ENCODE results near the gene EXT2.

Gene EXT2

DNA sequence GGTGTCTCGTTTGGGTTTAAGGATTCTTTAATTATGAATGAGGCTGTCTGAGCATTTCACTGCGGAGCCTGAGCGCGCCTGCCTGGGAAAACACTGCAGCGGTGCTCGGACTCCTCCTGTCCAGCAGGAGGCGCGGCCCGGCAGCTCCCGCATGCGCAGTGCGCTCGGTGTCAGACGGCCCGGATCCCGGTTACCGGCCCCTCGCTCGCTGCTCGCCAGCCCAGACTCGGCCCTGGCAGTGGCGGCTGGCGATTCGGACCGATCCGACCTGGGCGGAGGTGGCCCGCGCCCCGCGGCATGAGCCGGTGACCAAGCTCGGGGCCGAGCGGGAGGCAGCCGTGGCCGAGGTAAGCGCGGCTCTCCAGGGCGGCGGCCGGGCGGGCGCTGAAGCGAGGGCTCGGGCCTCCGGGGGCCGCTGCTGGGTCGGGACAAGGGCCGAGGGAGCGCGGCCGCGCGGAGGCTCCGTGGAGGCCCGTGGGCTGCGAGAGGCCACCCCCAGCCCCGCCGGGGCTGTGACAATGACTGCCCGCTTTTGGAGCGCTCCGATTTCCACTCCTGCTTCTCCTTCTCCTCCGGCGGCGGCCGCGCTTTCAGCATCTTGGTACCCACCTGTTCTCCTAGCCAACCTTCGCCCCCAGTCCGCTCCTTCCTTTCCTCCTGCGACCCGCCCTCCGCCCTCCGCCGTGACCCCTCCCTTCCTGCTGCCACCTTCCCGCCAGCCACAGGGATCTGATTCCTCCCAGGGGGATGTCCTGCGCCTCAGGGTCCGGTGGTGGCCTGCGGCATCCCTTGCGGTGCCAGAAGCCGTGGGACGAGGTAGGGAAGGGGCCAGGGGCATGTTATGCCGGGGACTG is at the start of gene EXT2:
Gene EXT2 (plus strand): TSS at position 173 of the 854 bp plus-strand sequence. CDS start 12,035 bp downstream, outside the sequence.
- DNase-seq: peak; percentile 85

DNA sequence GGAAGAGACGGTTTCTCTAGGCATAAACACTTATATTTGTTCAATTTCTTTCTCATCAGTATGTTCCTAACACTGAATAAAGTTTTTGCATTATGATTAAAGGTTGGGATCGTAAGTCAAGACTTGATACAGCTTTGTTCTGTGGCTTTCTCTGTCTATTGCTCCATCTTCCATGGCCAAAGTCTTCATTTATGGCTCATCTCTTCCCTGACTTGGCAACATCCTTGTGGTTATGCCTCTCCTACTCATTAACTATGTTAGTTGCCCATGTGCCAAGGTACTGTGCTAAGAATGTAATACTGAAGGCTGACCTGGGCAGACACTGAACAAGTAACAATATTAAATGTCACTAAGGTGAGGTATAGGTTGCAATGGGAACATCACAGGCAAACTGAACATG is 49.3 kb upstream of the EXT2 start:
- no peak for DNase-seq

DNA sequence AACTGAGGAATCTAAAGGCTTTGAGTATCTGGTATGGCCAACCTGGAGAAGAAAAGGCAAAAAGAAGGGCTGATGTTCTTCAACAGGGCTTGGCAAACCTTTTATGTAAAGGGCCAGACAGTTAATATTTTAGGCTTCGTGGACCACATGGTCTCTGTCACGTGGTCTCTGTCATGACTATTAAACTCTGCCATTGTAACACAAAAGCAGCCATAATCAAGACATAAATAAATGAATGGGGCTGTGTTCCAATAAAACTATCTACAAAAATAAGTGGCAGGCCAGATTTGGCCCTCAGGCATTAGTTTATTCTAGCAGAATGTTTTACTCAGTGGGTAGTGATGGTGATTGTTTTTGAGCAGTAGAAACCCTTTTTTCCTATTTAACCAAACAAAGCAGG is 48.2 kb upstream of the EXT2 start:
- no peak for DNase-seq

DNA sequence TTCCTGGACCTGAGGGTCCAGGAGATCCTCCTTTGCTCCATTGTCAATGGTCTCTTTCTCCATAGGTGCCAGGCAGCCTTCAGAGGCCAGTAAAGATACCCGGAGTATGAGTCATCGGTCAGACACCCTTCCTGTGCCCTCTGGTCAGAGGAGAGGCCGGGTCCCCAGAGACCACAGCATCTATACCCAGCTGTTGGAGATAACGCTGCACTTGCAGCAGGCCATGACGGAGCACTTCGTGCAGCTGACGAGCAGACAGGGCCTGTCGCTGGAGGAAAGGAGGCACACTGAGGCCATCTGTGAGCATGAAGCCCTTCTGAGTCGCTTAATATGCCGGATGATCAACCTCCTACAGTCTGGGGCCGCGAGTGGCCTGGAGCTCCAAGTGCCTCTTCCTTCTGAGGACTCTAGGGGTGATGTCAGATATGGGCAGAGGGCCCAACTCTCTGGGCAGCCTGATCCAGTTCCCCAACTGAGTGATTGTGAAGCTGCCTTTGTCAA is 47.5 kb upstream of the EXT2 start, which contains the start of gene ACCSL:
Gene ACCSL (plus strand): TSS at position 51 of the 501 bp plus-strand sequence. CDS start 56 bp downstream, at position 107.
- DNase-seq: no peak

DNA sequence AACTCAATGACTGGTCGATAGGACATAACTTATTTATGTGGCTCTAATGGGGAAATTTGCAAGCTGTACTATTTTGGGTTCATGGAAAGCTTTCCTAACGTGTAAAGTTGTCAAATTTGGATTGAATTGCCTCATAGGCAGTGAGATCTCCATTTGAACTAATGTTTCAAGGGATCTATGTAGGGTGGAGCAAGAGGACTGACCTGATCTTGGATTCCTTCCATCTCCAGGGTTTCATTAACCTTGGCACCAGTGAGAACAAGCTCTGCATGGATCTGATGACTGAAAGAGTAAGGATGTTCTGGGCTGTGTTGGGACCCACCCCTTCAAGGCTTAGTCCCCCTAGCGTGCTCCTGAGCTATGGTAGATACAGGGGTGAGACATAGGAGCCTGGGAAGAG is 45.6 kb upstream of the EXT2 start:
- no peak for DNase-seq

DNA sequence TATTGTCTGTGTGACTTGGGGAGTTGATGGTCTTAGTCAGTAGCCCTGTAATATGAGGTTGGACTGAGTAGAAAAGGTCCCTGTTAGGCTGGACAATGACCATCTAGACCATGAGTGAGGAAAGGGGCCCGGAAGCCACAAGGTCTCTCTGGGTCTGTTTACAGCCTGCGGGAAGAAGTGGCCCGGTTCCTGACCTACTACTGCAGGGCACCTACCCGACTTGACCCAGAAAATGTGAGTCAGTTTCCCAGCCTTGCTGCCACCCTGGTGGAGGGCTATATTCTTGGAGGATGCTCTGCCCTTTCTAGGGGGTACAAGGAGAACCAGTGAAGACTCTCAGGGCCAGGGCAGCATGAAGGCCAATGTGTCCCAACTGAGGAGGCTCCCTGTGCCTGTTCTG is 44.3 kb upstream of the EXT2 start:
- no peak for DNase-seq

DNA sequence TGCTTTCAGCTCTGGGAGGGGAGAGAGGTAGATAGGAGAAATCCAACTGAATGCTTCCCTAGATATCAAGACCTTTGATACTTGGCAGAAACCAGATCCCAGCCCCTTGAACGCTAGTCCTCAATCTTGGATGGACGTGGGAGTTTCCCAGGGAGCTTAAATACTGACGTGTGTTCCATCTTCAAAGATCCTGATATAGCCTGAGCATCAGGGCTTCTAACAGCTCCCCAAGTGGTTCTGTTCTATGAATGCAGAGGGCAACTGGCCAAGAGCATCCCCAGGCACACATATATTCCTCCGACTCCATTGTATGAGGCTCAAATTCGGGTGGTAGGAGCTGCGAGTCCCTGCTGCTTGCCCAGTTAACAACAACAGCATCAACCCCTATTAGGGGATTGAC is 38.1 kb upstream of the EXT2 start:
- no peak for DNase-seq

DNA sequence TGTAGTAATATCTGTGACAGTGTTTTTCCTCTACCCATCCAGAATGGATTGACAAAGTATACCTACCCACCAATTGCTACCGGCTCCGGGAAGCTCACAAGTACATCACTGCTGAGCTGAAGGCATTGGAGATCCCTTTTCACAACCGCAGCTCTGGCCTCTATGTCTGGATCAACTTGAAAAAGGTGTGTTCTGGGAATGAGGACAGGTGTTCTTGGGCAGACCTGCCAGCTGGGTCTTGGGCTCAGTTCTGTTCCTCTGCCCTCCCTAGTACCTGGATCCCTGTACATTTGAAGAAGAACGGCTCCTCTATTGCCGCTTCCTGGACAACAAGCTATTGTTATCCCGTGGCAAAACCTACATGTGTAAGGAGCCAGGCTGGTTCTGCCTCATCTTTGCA is 37.2 kb upstream of the EXT2 start:
- no peak for DNase-seq

DNA sequence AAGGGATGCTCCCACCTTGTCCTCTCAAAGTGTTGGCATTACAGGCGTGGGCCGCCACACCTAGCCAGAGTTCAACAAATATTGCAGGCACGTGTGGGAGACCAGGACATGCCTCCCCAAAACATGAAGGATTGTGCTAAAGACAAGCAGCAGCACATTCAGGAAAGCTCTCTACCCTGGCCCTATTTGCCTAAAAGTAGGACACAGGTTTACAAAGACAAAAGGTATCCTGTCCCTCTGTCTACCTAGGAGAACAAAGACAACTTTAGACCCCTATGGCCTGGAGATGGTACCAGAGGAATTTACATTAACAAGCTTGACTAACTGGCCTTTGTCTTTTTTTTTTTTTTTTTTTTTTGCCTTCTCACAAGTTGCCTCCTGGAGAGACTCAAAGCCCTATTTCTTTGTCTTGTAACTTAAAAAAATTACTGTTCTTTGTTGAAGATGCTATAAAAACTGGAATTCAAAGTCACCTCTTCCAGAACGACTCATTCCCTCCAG is 30.3 kb upstream of the EXT2 start:
- no peak for DNase-seq

DNA sequence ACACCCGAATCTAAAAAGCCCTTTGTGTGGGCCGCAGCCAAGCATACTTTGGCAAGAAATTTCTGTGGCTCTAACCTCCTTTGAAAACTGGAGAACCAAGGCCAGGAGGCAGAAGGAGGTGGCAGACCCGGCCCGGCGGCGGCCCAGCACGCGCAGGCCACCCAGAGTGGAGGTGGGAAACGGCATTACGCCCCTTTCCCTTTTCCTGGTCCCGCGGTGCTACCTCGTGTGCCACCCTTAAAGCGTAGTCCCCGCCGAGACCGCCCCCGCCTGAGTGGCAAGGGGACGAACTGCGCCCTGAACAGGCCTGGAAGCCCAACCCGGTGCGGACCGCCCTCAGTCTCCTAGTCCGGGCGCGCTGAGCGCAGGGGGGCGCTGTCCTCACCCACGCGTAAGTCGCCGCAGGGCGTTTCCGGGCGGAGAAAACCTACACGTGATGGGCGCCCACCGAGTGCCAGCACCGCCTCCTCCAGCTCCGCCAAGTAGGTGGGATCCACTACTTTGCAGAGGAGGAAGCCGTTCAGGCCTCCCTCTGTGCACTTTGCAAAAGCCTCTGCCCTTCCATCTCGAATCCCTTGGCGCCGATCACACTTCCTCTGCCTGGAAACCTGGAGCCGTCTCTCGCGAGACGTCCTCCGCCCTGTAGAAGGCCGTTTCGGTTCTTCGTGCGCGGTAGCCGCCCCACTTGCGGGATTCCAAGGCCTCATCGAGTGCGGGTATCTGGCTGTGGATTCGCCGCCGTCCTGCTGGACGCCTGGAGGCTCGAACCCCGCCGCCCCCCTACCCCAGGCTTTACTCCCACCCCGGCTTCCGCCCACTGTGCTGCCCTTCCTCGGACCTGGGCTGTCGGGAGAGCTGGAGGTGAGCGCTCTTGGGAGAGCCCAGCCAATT is 29.4 kb upstream of the EXT2 start, which contains the start of gene ACCS:
Gene ACCS (plus strand): TSS at position 430 of the 891 bp plus-strand sequence. CDS start 1,358 bp downstream, outside the sequence.
- DNase-seq: peak; percentile 89

DNA sequence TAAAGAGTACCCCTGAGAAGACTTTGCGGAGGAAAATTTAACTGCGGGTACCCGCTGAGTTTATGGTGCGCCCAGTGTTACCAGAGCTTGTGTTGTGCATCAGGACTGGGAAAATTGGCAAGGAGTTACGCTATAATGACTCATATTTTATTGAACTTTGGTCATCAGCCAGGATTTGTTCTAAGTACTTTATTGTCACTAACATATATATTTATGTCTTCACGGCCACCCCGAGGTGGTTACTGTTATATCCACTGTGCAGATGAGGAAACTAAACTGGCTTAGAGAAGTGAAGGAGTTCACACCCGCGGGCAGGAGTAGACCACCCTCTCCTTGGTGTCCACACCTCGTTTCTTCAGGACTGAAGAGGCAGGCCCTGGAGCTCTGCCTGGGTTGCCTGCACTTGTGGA is 28.7 kb upstream of the EXT2 start:
- no peak for DNase-seq

DNA sequence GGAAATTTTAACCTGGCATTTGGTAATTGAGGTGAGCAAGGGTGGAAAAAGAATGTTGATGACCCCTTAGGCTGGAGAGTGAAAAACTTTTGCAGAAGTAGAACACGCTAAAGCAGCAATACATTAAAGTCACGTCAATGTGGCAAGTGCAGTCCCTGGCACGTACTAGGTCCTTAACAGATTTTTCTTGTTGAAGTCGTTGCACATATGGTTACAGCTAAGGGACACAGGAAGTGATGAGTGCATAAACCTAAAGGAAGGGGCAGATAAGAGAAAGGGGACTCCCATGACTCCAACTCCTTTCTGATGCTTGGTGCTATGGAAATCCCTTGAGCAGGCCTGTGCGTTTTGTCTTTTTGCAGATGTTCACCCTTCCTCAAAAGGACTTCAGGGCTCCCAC is 28.2 kb upstream of the EXT2 start:
- DNase-seq: no peak

DNA sequence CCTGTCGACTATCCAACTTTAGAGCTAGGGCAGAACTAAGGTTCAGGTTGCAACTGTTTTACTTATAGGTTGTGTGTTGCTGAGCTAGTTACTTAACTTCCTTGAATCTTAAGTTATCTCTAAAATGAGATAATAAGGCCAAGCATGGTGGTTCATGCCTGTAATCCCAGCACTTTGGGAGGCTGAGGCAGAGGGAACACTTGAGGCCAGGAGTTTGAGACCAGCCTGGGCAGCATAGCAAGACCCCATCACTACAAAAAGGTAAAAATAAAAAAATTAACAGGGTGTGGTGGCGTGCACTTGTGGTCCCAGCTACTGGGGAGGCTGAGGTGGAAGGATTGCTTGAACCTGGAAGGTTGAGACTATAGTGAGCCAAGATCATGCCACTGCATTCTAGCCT is 27.3 kb upstream of the EXT2 start:
- no peak for DNase-seq

DNA sequence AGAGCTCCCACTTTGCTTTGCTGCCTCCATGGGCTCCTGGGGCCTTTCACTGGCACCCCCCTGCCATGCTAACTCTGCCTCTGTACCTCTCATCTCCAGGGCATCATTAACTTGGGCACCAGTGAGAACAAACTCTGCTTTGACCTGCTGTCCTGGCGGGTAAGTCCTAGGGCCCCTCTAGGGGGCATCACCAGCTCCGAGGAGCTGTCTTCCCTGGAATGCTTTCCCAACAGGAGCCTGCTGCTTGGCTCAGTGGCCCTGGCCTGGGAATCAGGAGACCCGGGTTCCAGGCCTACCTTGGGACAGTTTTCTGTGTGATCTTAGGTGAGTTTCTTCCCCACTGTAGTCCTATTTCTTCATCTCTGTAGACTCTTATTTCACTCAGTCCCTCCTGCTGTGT is 24.3 kb upstream of the EXT2 start:
- no peak for DNase-seq

DNA sequence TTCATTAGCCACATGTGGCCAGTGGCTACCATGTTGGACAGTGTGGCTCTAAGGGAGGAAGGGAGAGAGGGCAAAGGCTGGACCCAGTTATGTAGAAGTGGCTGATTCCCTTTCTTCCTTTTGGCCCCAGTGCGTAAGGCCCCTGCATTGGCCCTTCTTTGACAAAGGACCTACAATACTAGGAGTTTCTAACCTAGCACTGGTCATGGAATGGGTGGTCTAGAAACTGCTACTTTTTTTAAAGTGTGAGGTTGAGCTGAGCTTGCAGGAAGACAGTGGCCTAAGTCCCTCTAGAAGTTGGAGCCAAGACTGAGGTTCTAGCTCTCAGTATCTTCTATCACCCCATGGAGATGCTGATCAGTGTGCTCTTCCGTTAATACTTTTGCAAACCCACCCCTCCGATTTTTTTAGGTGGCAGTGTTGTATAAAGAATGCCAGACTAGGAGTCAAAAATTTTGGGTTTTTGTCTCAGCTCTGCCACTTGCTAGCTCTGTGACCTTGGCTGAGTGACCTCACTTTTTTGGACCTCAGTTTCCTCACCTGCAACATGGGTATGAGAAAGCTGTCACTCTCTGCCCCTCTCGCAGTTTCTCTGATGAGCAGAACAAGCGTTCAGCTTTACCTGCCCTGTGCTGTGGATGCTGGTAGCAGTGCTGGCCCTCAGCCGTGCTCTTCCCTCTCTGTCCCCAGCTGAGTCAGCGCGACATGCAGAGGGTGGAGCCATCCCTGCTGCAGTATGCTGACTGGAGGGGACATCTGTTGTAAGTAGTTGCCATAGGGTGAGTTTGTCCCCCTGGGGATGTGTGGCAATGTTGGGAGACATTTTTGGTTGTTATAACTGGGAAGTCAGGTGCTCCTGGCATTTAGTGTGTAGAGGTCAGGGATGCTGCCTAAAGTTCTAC is 22.5 kb upstream of the EXT2 start:
- no peak for DNase-seq

DNA sequence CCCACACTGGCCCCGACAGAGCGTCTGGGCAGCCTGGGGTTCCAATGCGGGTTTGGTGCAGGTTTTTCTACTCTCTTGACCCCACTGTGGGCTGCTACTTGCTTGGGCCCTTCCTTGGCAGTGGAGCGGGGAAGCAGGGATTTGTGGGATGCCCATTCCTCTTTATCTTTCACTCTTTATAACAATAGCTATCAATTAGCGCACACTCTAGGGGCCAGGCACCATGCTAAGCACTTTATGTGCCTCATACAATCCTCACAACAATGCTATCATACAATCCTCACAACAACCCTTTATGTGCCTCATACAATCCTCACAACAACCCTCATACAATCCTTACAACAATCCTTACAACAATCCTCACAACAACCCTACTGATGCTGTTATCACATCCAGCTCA is 16.7 kb upstream of the EXT2 start:
- no peak for DNase-seq

DNA sequence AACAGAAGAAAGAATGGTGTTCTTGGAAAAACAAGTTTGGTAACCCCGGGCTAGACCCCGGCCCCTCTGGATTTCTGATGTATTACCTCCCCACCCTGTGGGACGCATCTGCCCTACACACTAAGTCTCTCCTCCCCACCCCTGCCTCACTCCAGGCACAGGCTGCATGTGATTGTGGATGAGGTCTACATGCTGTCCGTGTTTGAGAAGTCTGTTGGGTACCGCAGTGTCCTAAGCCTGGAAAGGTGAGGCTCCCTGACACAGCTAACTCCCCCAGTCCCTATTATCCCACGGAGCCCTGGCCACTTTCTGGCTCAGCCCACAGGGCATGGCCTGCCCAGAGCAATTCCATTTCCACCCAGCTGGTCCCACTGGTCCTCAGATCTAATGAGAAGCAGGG is 16.1 kb upstream of the EXT2 start:
- DNase-seq: no peak

DNA sequence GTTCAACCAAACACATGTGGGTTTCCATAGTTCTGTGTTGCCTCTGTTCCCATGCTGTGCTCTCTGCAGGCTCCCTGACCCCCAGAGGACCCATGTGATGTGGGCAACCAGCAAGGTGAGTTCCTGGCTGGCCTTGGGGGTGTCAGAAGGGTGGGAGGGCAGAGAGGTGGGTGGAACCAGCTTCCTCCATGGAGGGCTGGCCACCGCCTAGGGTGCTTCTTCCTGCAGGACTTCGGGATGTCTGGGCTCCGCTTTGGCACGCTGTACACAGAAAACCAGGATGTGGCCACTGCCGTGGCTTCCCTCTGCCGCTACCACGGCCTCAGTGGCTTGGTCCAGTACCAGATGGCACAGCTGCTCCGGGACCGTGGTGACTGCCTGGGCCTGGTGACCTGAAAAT is 14.5 kb upstream of the EXT2 start:
- no peak for DNase-seq

DNA sequence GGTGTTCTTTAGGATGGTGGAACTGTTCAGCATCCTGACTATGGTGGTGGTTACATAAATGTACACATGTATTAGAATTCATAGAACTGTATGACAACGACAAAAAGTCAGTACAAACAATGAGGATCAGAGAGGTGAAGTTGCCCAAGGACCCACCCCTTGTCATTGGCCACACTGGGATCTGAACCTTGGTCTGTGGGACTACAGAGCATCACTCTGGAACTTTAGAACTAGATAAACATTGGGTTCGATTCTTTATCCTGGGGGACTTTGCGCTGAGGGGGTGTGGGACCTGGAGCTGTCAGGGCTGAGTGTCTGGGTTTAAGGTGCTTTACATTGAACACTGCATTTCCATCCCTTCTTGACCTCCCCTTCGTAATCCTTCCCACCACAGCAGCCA is 12.8 kb upstream of the EXT2 start:
- DNase-seq: no peak

DNA sequence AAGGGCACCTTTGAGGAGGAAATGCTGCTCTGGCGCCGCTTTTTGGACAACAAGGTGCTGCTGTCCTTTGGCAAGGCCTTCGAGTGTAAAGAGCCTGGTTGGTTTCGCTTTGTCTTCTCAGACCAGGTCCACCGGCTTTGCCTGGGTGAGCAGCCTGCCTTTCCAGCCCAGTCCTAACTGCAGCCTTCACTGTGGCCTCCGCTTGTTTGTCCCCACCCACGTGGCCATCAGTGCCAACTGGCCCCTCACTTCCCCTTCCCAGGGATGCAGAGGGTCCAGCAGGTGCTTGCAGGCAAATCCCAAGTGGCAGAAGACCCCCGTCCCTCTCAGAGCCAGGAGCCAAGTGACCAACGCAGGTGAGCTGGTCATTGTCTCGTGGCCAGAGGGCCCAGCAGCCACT is 12.0 kb upstream of the EXT2 start:
- DNase-seq: no peak

DNA sequence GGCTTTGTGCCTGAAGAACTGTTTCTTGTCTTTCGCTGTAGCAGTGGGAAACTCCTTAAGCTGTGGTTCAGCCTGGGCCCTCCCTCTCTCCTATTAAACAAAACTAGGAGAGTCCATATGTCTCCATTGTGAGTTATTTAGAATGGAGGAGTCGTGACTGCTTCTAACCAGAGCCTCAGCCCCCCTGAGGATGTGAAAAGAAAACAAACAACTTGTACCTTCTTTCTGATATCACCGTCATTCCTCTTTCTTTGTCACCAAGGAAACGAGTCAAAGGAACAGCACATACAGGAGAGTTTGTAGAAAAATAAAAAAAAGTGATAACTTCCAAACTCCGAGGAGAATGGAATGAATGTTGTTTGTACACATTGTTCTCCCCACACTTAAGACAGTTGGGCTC is 11.6 kb upstream of the EXT2 start:
- no peak for DNase-seq

DNA sequence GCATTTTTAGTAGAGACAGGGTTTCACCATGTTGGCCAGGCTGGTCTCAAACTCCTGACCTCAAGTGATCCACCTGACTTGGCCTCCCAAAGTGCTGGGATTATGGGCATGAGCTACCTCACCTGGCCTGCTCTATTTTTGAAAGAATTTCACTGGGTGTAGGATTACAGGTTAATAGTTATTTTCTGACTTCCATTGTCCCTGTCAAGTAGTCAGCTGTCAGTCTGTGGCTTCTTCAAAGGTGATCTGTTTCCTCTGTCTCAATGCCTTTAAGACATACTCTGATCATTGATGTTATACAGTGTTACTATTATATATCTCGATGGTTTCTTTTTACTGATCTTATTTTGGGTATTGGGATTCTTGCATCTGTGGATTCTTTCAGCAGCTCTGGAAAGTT is 10.1 kb upstream of the EXT2 start:
- DNase-seq: no peak

All from activated CD8-positive, alpha-beta memory T cell treated with anti-CD3 and anti-CD28 coated beads, Interleukin-2, amount 50 U/mL, for 4 hours (primary cell).